Naive thymus-derived CD8-positive, alpha-beta T cell (primary cell): ENCODE measurements around the gene GRIN3B. TPM values are rescaled to one million over a fixed set of nuclear protein-coding genes. Genes with fewer than 3 reads are reported as not detected.

Experiments
- ATAC-seq, 2 donors: fragments of 150-1000 bp; cut with Tn5 transposase in 1 of 2; sonication (Bioruptor Pico), chemical (Tn5 transposase) in 1 of 2; 1 replicate in 1 of 2; 2 replicates in 1 of 2; pipeline ENCODE4 v1.10.0; 2021; ENCODE audit warnings: mild to moderate bottlenecking in 2 of 2, moderate library complexity in 2 of 2
- POLR2A ChIA-PET: fragments of 350-600 bp; sonication (Branson Sonifier 250); formaldehyde crosslinking; loops from one replicate; lab custom pipeline; 2021; ENCODE audit warnings: antibody characterized with exemption; lab: Charles Lee
- DNase-seq, 10 donors: peaks; one replicate each; pipeline versions ENCODE4 v3.0.0 to v3.0.0-alpha.2; 2020 to 2022
- H3K27ac Mint-ChIP-seq, 10 donors: one replicate each; pipeline ENCODE4 v1.8.0; 2020 to 2022; ENCODE audit warnings: mild to moderate bottlenecking in 10 of 10, mixed read lengths in 10 of 10, moderate library complexity in 4 of 10, inconsistent platforms in 1 of 10
- H3K27me3 Mint-ChIP-seq, 5 donors: one replicate each; pipeline ENCODE4 v1.8.0; 2021 to 2022; ENCODE audit warnings: mixed read lengths in 5 of 5
- H3K36me3 Mint-ChIP-seq, 3 donors: one replicate each; pipeline ENCODE4 v1.8.0; 2020 to 2022; ENCODE audit warnings: mixed read lengths in 3 of 3, mild to moderate bottlenecking in 2 of 3, inconsistent platforms in 1 of 3
- H3K4me1 Mint-ChIP-seq, 4 donors: one replicate each; pipeline ENCODE4 v1.8.0; 2021 to 2022; ENCODE audit warnings: mixed read lengths in 4 of 4
- H3K4me3 Mint-ChIP-seq, 10 donors: one replicate each; pipeline ENCODE4 v1.8.0; 2020 to 2022; ENCODE audit warnings: mild to moderate bottlenecking in 10 of 10, mixed read lengths in 10 of 10, moderate library complexity in 6 of 10, inconsistent platforms in 1 of 10
- H3K9me3 Mint-ChIP-seq, 9 donors: one replicate each; pipeline ENCODE4 v1.8.0; 2020 to 2022; ENCODE audit warnings: mixed read lengths in 9 of 9, mild to moderate bottlenecking in 3 of 9, inconsistent platforms in 1 of 9, moderate library complexity in 1 of 9
- polyA plus RNA-seq, 3 donors: library from polyadenylated mRNA; unstranded; fragments of 300-500 nt; fragmentation: Illumina TruSeq; gene quantifications; one replicate each; pipeline ENCODE4 v1.2.3, GENCODE V29; 2021
- total RNA-seq, 8 experiments: library from RNA in 2 of 8; stranded (reverse) in 2 of 8; gene quantifications; one replicate each; pipeline ENCODE4 v1.2.3 and lab custom pipeline; 2021 to 2026

The GRIN3B gene
- total and polyA plus RNA-seq, 5 experiments from 2014 or later, result not detected

GRCh38 chr19:1053176-1054101 lies 53.2 kb downstream of the GRIN3B start:
- Mint-ChIP-seq H3K27ac (peak overlapping the region in 4 of 10 donors; percentile 20 to 77 (median 52)), H3K4me1 (peaks cover 16 to 34% (median 22%) of the 10 kb centered on the region in 4 donors), H3K27me3 (no peaks in the 10 kb centered on the region), H3K36me3 (peaks cover 14 to 38% (median 30%) of the 10 kb centered on the region in 3 donors), H3K9me3 (peaks cover 0 to 30% (median 17%) of the 10 kb centered on the region in 9 donors), H3K4me3 (no peak overlapping the region)
- POLR2A ChIA-PET, result interaction anchor here (1.2 to 8.4 kb wide), 7 partner anchors 12 to 216 kb away, joined by 3 to 173 read pairs (median 4); partner anchors contain the start of genes ABCA7, ARHGAP45, CIRBP and CNN2
- no peak for DNase-seq
- no peak for ATAC-seq

GRCh38 chr19:1054102-1055027 lies 54.1 kb downstream of the GRIN3B start:
- Mint-ChIP-seq H3K36me3 (peaks cover 14 to 43% (median 36%) of the 10 kb centered on the region in 3 donors), H3K27ac (no peak overlapping the region), H3K9me3 (peaks cover 0 to 35% (median 17%) of the 10 kb centered on the region in 9 donors), H3K4me1 (peaks cover 18 to 35% (median 24%) of the 10 kb centered on the region in 4 donors), H3K27me3 (no peaks in the 10 kb centered on the region), H3K4me3 (no peak overlapping the region)
- DNase-seq (no peak), ATAC-seq (no peak)
- POLR2A ChIA-PET, result interaction anchor here (0.5 to 8.4 kb wide), 9 partner anchors 12 to 215 kb away, joined by 3 to 173 read pairs (median 3); partner anchors contain the start of genes ABCA7, ARHGAP45, CIRBP and CNN2

GRCh38 chr19:1055028-1055425 lies 54.8 kb downstream of the GRIN3B start:
- Mint-ChIP-seq H3K4me3 (no peak overlapping the region), H3K4me1 (peaks cover 18 to 39% (median 24%) of the 10 kb centered on the region in 4 donors), H3K27me3 (no peaks in the 10 kb centered on the region), H3K9me3 (peaks cover 0 to 39% (median 17%) of the 10 kb centered on the region in 9 donors), H3K36me3 (peaks cover 14 to 44% (median 41%) of the 10 kb centered on the region in 3 donors), H3K27ac (no peak overlapping the region)
- ATAC-seq (no peak), DNase-seq (no peak)
- POLR2A ChIA-PET, result interaction anchor here (0.5 to 8.4 kb wide), 6 partner anchors 11 to 112 kb away, joined by 3 to 173 read pairs (median 38); partner anchors contain the start of genes ABCA7 and ARHGAP45

GRCh38 chr19:1055886-1056620 lies 55.8 kb downstream of the GRIN3B start:
- POLR2A ChIA-PET, result interaction anchor here (0.6 to 8.4 kb wide), 11 partner anchors 9 to 155 kb away, joined by 3 to 173 read pairs (median 13); partner anchors contain the start of genes ABCA7 and ARHGAP45
- Mint-ChIP-seq H3K4me1 (peaks cover 18 to 39% (median 24%) of the 10 kb centered on the region in 4 donors), H3K36me3 (peaks cover 14 to 49% (median 41%) of the 10 kb centered on the region in 3 donors), H3K27ac (peak overlapping the region in 4 of 10 donors; percentile 40 to 78 (median 48)), H3K4me3 (no peak overlapping the region), H3K9me3 (peaks cover 0 to 39% (median 17%) of the 10 kb centered on the region in 9 donors), H3K27me3 (no peaks in the 10 kb centered on the region)
- ATAC-seq, result no peak
- DNase-seq, result peak in 1 of 10 donors; percentile 5

- DNase-seq (peak in 4 of 10 donors; percentile 43 to 63 (median 59)), ATAC-seq (peak; percentile 54 to 70)
- POLR2A ChIA-PET, result interaction anchor here (0.5 to 8.4 kb wide), 12 partner anchors 9 to 198 kb away, joined by 3 to 173 read pairs (median 8); partner anchors contain the start of genes ABCA7, ARHGAP45 and TMEM259
- peaks cover 14 to 49% (median 41%) of the 10 kb centered on the region in 3 donors for H3K36me3 Mint-ChIP-seq
- peaks cover 0 to 41% (median 17%) of the 10 kb centered on the region in 9 donors for H3K9me3 Mint-ChIP-seq
- H3K27me3 Mint-ChIP-seq, result no peaks in the 10 kb centered on the region
- H3K4me1 Mint-ChIP-seq, result peaks cover 17 to 34% (median 21%) of the 10 kb centered on the region in 4 donors
- peak overlapping the region in 9 of 10 donors; percentile 60 to 90 (median 84) for H3K27ac Mint-ChIP-seq
- peak overlapping the region in 5 of 10 donors; percentile 21 to 71 (median 46) for H3K4me3 Mint-ChIP-seq
Observed at GRCh38 chr19:1057176-1057855, 57.1 kb downstream of the GRIN3B start.

- POLR2A ChIA-PET, result interaction anchor here (0.7 to 8.4 kb wide), 12 partner anchors 8 to 211 kb away, joined by 3 to 173 read pairs (median 8); partner anchors contain the start of genes ABCA7, ARHGAP45, CIRBP and TMEM259
- H3K27me3 Mint-ChIP-seq, result no peaks in the 10 kb centered on the region
- H3K27ac Mint-ChIP-seq, result peak overlapping the region in 9 of 10 donors; percentile 11 to 84 (median 59)
- peaks cover 17 to 28% (median 21%) of the 10 kb centered on the region in 4 donors for H3K4me1 Mint-ChIP-seq
- ATAC-seq (peak in 1 of 2 donors; percentile 24), DNase-seq (no peak)
- peaks cover 0 to 41% (median 17%) of the 10 kb centered on the region in 9 donors for H3K9me3 Mint-ChIP-seq
- peak overlapping the region in 4 of 10 donors; percentile 15 to 36 (median 20) for H3K4me3 Mint-ChIP-seq
- peaks cover 14 to 49% (median 41%) of the 10 kb centered on the region in 3 donors for H3K36me3 Mint-ChIP-seq
Observed at GRCh38 chr19:1058112-1058511, 57.9 kb downstream of the GRIN3B start.

Other genes starting within 250 kb of the GRIN3B start
- gene MISP, start 249.3 kb upstream of the GRIN3B start, total RNA-seq, result not detected
- gene MISP, start 249.3 kb upstream of the GRIN3B start, polyA plus RNA-seq, result not detected
- 100 to 1,000 TPM; 321 to 323 TPM for gene PTBP1, start 203.0 kb upstream of the GRIN3B start, total RNA-seq
- 100 to 1,000 TPM; 110 to 190 (median 110) TPM for gene PTBP1, start 203.0 kb upstream of the GRIN3B start, polyA plus RNA-seq
- not detected for gene PLPPR3, start 178.5 kb upstream of the GRIN3B start, total RNA-seq
- gene PLPPR3, start 178.5 kb upstream of the GRIN3B start, polyA plus RNA-seq, result not detected
- gene AZU1, start 172.6 kb upstream of the GRIN3B start, total RNA-seq, result under 1 TPM; 0.21 to 0.36 TPM
- not detected for gene AZU1, start 172.6 kb upstream of the GRIN3B start, polyA plus RNA-seq
- not detected for gene PRTN3, start 159.4 kb upstream of the GRIN3B start, total RNA-seq
- gene PRTN3, start 159.4 kb upstream of the GRIN3B start, polyA plus RNA-seq, result not detected
- gene ELANE, start 148.1 kb upstream of the GRIN3B start, total RNA-seq, result not detected
- not detected for gene ELANE, start 148.1 kb upstream of the GRIN3B start, polyA plus RNA-seq
- 1 to 10 TPM; 2.4 to 3.9 TPM for gene CFD, start 140.8 kb upstream of the GRIN3B start, total RNA-seq
- 1 to 10 TPM; 3.6 to 10.0 (median 4.3) TPM for gene CFD, start 140.8 kb upstream of the GRIN3B start, polyA plus RNA-seq
- gene MED16, start 107.2 kb upstream of the GRIN3B start, total RNA-seq, result 10 to 100 TPM; 65.9 to 68.8 TPM
- gene MED16, start 107.2 kb upstream of the GRIN3B start, polyA plus RNA-seq, result 100 to 1,000 TPM in 1 of 3 donors, 10 to 100 TPM in 2; 54.3 to 117 (median 72.4) TPM
- gene RNU6-9, start 106.9 kb upstream of the GRIN3B start, total RNA-seq, result not detected
- not detected for gene RNU6-9, start 106.9 kb upstream of the GRIN3B start, polyA plus RNA-seq
- gene R3HDM4, start 87.2 kb upstream of the GRIN3B start, total RNA-seq, result 100 to 1,000 TPM; 179 to 184 TPM
- 100 to 1,000 TPM; 137 to 238 (median 182) TPM for gene R3HDM4, start 87.2 kb upstream of the GRIN3B start, polyA plus RNA-seq
- 1 to 10 TPM; 1.4 to 2.6 TPM for gene KISS1R, start 83.1 kb upstream of the GRIN3B start, total RNA-seq
- under 1 TPM; 0.18 to 0.58 (median 0.52) TPM for gene KISS1R, start 83.1 kb upstream of the GRIN3B start, polyA plus RNA-seq
- gene ARID3A, start 74.4 kb upstream of the GRIN3B start, total RNA-seq, result 1 to 10 TPM; 3.5 to 5.0 TPM
- under 1 TPM; 0.09 to 0.58 (median 0.16) TPM for gene ARID3A, start 74.4 kb upstream of the GRIN3B start, polyA plus RNA-seq
- gene WDR18, start 16.1 kb upstream of the GRIN3B start, total RNA-seq, result 10 to 100 TPM; 50.6 to 54.1 TPM
- 10 to 100 TPM; 51.2 to 72.7 (median 64.1) TPM for gene WDR18, start 16.1 kb upstream of the GRIN3B start, polyA plus RNA-seq
- gene TMEM259, start 20.7 kb downstream of the GRIN3B start, total RNA-seq, result 100 to 1,000 TPM; 331 to 365 TPM
- 10 to 100 TPM; 37.9 to 77.0 (median 52.0) TPM for gene TMEM259, start 20.7 kb downstream of the GRIN3B start, polyA plus RNA-seq
- gene RNU6-2, start 21.1 kb downstream of the GRIN3B start, total RNA-seq, result not detected
- gene RNU6-2, start 21.1 kb downstream of the GRIN3B start, polyA plus RNA-seq, result not detected
- 100 to 1,000 TPM; 211 to 216 TPM for gene CNN2, start 26.2 kb downstream of the GRIN3B start, total RNA-seq
- 100 to 1,000 TPM; 498 to 693 (median 515) TPM for gene CNN2, start 26.2 kb downstream of the GRIN3B start, polyA plus RNA-seq
- gene ABCA7, start 39.7 kb downstream of the GRIN3B start, total RNA-seq, result 100 to 1,000 TPM; 221 to 232 TPM
- 10 to 100 TPM in 1 of 3 donors, 1 to 10 TPM in 2; 4.2 to 14.4 (median 8.7) TPM for gene ABCA7, start 39.7 kb downstream of the GRIN3B start, polyA plus RNA-seq
- 1,000 to 10,000 TPM; 1,025 to 1,060 TPM for gene ARHGAP45, start 66.7 kb downstream of the GRIN3B start, total RNA-seq
- 100 to 1,000 TPM; 261 to 681 (median 358) TPM for gene ARHGAP45, start 66.7 kb downstream of the GRIN3B start, polyA plus RNA-seq
- gene POLR2E, start 95.0 kb downstream of the GRIN3B start, total RNA-seq, result 10 to 100 TPM; 88.0 to 95.3 TPM
- gene POLR2E, start 95.0 kb downstream of the GRIN3B start, polyA plus RNA-seq, result 100 to 1,000 TPM; 159 to 233 (median 187) TPM
- 100 to 1,000 TPM; 207 to 225 TPM for gene GPX4, start 103.6 kb downstream of the GRIN3B start, total RNA-seq
- gene GPX4, start 103.6 kb downstream of the GRIN3B start, polyA plus RNA-seq, result 100 to 1,000 TPM; 370 to 465 (median 405) TPM
- gene SBNO2, start 173.8 kb downstream of the GRIN3B start, total RNA-seq, result 10 to 100 TPM; 69.7 to 82.4 TPM
- 1 to 10 TPM in 2 of 3 donors, under 1 TPM in 1; 0.68 to 2.3 (median 1.0) TPM for gene SBNO2, start 173.8 kb downstream of the GRIN3B start, polyA plus RNA-seq
- 10 to 100 TPM; 91.5 to 96.0 TPM for gene STK11, start 205.4 kb downstream of the GRIN3B start, total RNA-seq
- 10 to 100 TPM; 12.3 to 43.9 (median 20.3) TPM for gene STK11, start 205.4 kb downstream of the GRIN3B start, polyA plus RNA-seq
- not detected for gene CBARP, start 237.6 kb downstream of the GRIN3B start, total RNA-seq
- gene CBARP, start 237.6 kb downstream of the GRIN3B start, polyA plus RNA-seq, result not detected
- gene ATP5F1D, start 241.3 kb downstream of the GRIN3B start, total RNA-seq, result 10 to 100 TPM; 83.9 to 89.0 TPM
- 100 to 1,000 TPM; 214 to 264 (median 262) TPM for gene ATP5F1D, start 241.3 kb downstream of the GRIN3B start, polyA plus RNA-seq
- gene MIDN, start 248.2 kb downstream of the GRIN3B start, total RNA-seq, result 10 to 100 TPM; 31.2 to 35.4 TPM
- 1 to 10 TPM; 1.1 to 8.2 (median 6.6) TPM for gene MIDN, start 248.2 kb downstream of the GRIN3B start, polyA plus RNA-seq